Activated CD8-positive, alpha-beta T cell treated with anti-CD3 and anti-CD28 coated beads for 36 hours (primary cell): ENCODE results near the gene ZBTB7B. TPM values are rescaled to one million over a fixed set of nuclear protein-coding genes. Genes with fewer than 3 reads are reported as not detected.

Source experiments
- ATAC-seq: fragments of 200-7000 bp; cut with Tn5 transposase; one replicate; pipeline ENCODE4 v1.10.0; 2021; ENCODE audit warnings: mild to moderate bottlenecking, moderate library complexity
- CTCF ChIA-PET: fragments of 350-600 bp; sonication (Branson Sonifier 250); formaldehyde crosslinking; loops from one replicate; lab custom pipeline; 2021; ENCODE audit warnings: antibody characterized with exemption; lab: Charles Lee
- POLR2A ChIA-PET: fragments of 350-600 bp; sonication (Branson Sonifier 250); formaldehyde crosslinking; loops from one replicate; lab custom pipeline; 2021; ENCODE audit warnings: antibody characterized with exemption; lab: Charles Lee
- DNase-seq: peaks from one replicate; pipeline ENCODE4 v3.0.0-alpha.2; 2020
- H3K27ac Mint-ChIP-seq: one replicate; pipeline ENCODE4 v1.8.0; 2021; ENCODE audit warnings: mild to moderate bottlenecking, mixed read lengths
- H3K27me3 Mint-ChIP-seq: one replicate; pipeline ENCODE4 v1.8.0; 2021; ENCODE audit warnings: mixed read lengths
- H3K36me3 Mint-ChIP-seq: one replicate; pipeline ENCODE4 v1.8.0; 2021; ENCODE audit warnings: low read depth, mixed read lengths
- H3K4me1 Mint-ChIP-seq: one replicate; pipeline ENCODE4 v1.8.0; 2021; ENCODE audit warnings: low read depth, mixed read lengths
- H3K4me3 Mint-ChIP-seq: one replicate; pipeline ENCODE4 v1.8.0; 2021; ENCODE audit warnings: mild to moderate bottlenecking, moderate library complexity, mixed read lengths
- H3K9me3 Mint-ChIP-seq: one replicate; pipeline ENCODE4 v1.8.0; 2021; ENCODE audit warnings: mixed read lengths
- intact Hi-C: fragments of 100-400 bp; cut with micrococcal nuclease; formaldehyde crosslinking; loops from one replicate; pipeline ENCODE4 v1.10.0; 2022
- total RNA-seq, 2 experiments: library from RNA; stranded (reverse); gene quantifications; one replicate each; pipeline ENCODE4 v1.2.3, GENCODE V29; 2021
- TF ChIP-seq, protein P1 (sequence below): fragments of 200-600 bp; IDR thresholded peaks from one replicate; pipeline ENCODE4 v1.8.0; 2022; ENCODE audit warnings: antibody characterized with exemption, mild to moderate bottlenecking

Gene ZBTB7B
- total RNA-seq, 2 experiments from 2014 or later, result 26.3 to 26.5 TPM

DNA sequence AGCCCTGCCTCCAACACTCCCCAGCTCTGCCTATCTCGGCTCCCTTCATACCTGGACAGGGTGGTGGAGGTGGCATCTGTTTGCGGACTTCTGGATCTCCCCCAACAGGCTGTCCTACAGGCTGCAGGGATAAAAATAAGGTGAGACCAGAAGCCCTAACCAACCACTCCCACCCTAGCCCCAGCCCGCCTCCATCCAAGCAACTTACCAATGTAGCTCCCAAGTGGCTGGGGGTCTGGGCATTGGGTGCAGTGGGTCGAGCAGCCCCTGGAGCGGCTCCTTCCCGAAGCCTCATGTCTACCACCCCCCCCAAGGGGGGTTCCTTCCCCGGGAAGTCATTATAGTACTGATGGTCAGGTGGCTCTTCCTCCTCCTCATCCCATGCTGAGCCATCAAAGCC, 36.5 kb upstream of the ZBTB7B start:
- no peaks in the 10 kb centered on the region for H3K9me3 Mint-ChIP-seq
- H3K27ac Mint-ChIP-seq, result peak overlapping the region; percentile 30
- H3K4me1 Mint-ChIP-seq, result peaks cover 25% of the 10 kb centered on the region
- DNase-seq (no peak), ATAC-seq (no peak)
- TF ChIP-seq, protein P1, sequence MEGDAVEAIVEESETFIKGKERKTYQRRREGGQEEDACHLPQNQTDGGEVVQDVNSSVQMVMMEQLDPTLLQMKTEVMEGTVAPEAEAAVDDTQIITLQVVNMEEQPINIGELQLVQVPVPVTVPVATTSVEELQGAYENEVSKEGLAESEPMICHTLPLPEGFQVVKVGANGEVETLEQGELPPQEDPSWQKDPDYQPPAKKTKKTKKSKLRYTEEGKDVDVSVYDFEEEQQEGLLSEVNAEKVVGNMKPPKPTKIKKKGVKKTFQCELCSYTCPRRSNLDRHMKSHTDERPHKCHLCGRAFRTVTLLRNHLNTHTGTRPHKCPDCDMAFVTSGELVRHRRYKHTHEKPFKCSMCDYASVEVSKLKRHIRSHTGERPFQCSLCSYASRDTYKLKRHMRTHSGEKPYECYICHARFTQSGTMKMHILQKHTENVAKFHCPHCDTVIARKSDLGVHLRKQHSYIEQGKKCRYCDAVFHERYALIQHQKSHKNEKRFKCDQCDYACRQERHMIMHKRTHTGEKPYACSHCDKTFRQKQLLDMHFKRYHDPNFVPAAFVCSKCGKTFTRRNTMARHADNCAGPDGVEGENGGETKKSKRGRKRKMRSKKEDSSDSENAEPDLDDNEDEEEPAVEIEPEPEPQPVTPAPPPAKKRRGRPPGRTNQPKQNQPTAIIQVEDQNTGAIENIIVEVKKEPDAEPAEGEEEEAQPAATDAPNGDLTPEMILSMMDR, result no peak
- no peak overlapping the region for H3K4me3 Mint-ChIP-seq
- H3K27me3 Mint-ChIP-seq, result no peaks in the 10 kb centered on the region
- CTCF ChIA-PET, result interaction anchor here (1.2 to 1.5 kb wide), 2 partner anchors 33 to 51 kb away, joined by 4 to 6 read pairs; no protein-coding TSS in a partner anchor
- POLR2A ChIA-PET, result interaction anchor here (1.2 to 2.0 kb wide), 2 partner anchors 14 to 17 kb away, joined by 3 to 9 read pairs; partner anchors contain the start of gene FLAD1
- peaks cover 31% of the 10 kb centered on the region for H3K36me3 Mint-ChIP-seq
- intact Hi-C loops, result no loop called here

DNA sequence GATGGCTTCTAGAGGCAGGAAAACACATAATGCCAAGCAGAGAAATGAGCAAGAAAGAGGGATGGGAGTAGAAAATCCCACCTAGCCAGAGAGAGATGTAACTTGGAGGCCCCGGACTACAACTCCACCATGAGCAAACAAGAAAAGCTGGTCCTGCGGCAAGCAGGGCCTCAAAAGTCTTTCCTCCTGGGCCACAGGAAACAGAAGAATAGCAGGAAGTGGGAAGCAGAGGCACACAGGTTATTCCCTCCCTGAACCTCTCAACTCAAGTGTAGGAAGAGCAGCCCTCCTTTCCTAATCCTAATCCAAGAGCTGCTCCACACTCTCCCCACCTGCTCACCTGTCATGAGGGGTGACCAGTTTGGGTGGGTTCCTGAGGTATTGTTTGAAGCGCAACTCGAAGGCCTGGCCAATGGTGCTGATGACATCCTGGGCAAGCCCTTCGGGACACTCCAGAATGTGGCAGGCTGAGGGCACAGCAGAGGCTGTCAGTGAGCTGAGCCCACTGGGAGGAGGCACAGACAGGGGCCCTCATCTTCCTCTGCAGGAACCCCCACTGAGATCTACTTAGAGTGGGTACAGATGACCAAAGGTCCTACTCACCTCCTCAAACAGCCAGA, 35.2 kb upstream of the ZBTB7B start:
- ChIA-PET CTCF (interaction anchor here (1.2 kb wide), 1 partner anchor 32 kb away, joined by 6 read pairs; no protein-coding TSS in a partner anchor), POLR2A (interaction anchor here (0.6 to 2.0 kb wide), 3 partner anchors 12 to 95 kb away, joined by 3 to 9 read pairs (median 3); partner anchors contain the start of genes FLAD1 and PBXIP1)
- H3K4me3 Mint-ChIP-seq, result no peak overlapping the region
- peaks cover 35% of the 10 kb centered on the region for H3K4me1 Mint-ChIP-seq
- H3K27ac Mint-ChIP-seq, result peak overlapping the region; percentile 74
- no peaks in the 10 kb centered on the region for H3K27me3 Mint-ChIP-seq
- no peaks in the 10 kb centered on the region for H3K9me3 Mint-ChIP-seq
- TF ChIP-seq, protein P1, result no peak
- peaks cover 30% of the 10 kb centered on the region for H3K36me3 Mint-ChIP-seq
- intact Hi-C loops, result no loop called here
- ATAC-seq (no peak), DNase-seq (no peak)

DNA sequence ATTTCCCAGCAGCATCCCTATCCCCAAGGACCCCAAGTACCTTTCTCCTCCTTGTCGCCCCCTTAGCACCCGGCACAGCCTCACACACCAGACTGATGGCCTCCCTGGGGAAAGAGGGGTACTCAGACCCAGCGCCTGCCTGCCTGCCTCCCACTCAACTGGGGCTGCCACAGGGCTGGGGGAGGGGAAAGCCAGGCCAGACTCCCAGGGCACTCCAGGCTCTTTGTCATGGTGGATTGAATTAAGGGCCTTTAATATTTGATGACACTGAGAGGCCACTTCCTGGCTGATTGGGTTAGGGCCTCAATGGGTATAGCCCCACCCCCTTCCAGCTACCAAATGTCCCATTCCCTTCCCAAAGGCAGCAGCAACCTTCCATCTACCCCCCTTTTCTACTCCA, 33.9 kb upstream of the ZBTB7B start:
- ATAC-seq (no peak), DNase-seq (no peak)
- H3K27me3 Mint-ChIP-seq, result no peaks in the 10 kb centered on the region
- no peaks in the 10 kb centered on the region for H3K9me3 Mint-ChIP-seq
- H3K36me3 Mint-ChIP-seq, result peaks cover 22% of the 10 kb centered on the region
- TF ChIP-seq, protein P1, result no peak
- peaks cover 30% of the 10 kb centered on the region for H3K4me1 Mint-ChIP-seq
- no peak overlapping the region for H3K4me3 Mint-ChIP-seq
- ChIA-PET POLR2A (interaction anchor here (0.9 kb wide), 1 partner anchor 13 kb away, joined by 3 read pairs; the partner anchor contains the start of gene PBXIP1), CTCF (no interaction called here)
- peak overlapping the region; percentile 69 for H3K27ac Mint-ChIP-seq
- intact Hi-C loops, result no loop called here

DNA sequence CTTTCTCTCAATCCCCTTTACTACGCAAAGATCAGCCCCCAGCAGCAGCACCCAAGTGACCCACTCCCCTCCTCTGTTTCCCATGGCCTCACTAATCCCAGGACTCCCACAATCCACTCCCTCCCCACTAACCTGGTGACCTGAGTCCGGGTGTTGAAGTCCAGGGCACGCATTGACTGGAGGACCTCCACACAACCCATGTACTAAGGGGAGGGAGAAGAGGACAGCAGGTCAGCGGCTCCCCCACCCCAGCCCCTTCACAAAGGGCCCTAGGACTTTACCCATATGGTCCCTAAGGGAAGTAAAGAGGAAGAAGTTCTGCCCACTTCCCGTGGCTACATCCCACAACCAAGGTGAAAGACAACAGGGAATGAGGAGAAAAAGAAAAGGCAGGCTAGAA, 33.4 kb upstream of the ZBTB7B start:
- H3K4me1 Mint-ChIP-seq, result peaks cover 27% of the 10 kb centered on the region
- TF ChIP-seq, protein P1, result no peak
- ATAC-seq, result no peak
- ChIA-PET CTCF (interaction anchor here (1.3 to 6.5 kb wide), 4 partner anchors 8 to 82 kb away, joined by 3 to 34 read pairs (median 18); partner anchors contain the start of genes ADAM15 and PYGO2), POLR2A (interaction anchor here (0.9 kb wide), 1 partner anchor 13 kb away, joined by 3 read pairs; the partner anchor contains the start of gene PBXIP1)
- DNase-seq, result no peak
- peak overlapping the region; percentile 69 for H3K27ac Mint-ChIP-seq
- H3K9me3 Mint-ChIP-seq, result no peaks in the 10 kb centered on the region
- intact Hi-C loops, result no loop called here
- H3K36me3 Mint-ChIP-seq, result peaks cover 20% of the 10 kb centered on the region
- H3K4me3 Mint-ChIP-seq, result no peak overlapping the region
- H3K27me3 Mint-ChIP-seq, result no peaks in the 10 kb centered on the region
